Neural cell (in vitro differentiated cells): Measurements from ENCODE around the gene MXRA8.
A peak's percentile ranks its signal among the peaks of the same experiment; 100 is the strongest.

ENCODE experiments used
- CTCF ChIP-seq: fragments of 450-650 bp; IDR thresholded peaks from 2 replicates; pipeline ENCODE4 v1.5.1; 2014; ENCODE audit warnings: antibody characterized with exemption, mild to moderate bottlenecking, moderate library complexity; ENCODE audit not compliant: poor library complexity, severe bottlenecking
- EP300 ChIP-seq: fragments of 450-650 bp; conservative IDR thresholded peaks from 2 replicates; pipeline ENCODE4 v1.6.1; 2014; ENCODE audit warnings: antibody characterized with exemption, mild to moderate bottlenecking, moderate library complexity; ENCODE audit not compliant: poor library complexity, severe bottlenecking
- EZH2 ChIP-seq: fragments of 200-600, 300-800 bp; shearing (Covaris generic), sonication (generic); IDR thresholded peaks from 2 replicates; pipeline ENCODE4 v1.6.1; 2014; ENCODE audit warnings: antibody characterized with exemption, low read length, borderline replicate concordance, mild to moderate bottlenecking; ENCODE audit not compliant: insufficient read depth, poor library complexity, severe bottlenecking
- MXI1 ChIP-seq: fragments of 450-650 bp; conservative IDR thresholded peaks from 2 replicates; pipeline ENCODE4 v1.6.1; 2014; ENCODE audit warnings: antibody characterized with exemption, mild to moderate bottlenecking; ENCODE audit not compliant: poor library complexity, severe bottlenecking
- POLR2AphosphoS5 ChIP-seq: IDR thresholded peaks from 2 replicates; pipeline ENCODE4 v1.6.1; 2012
- RAD21 ChIP-seq: fragments of 450-650 bp; conservative IDR thresholded peaks from 2 replicates; pipeline ENCODE4 v1.6.1; 2014; ENCODE audit warnings: antibody characterized with exemption, mild to moderate bottlenecking, moderate library complexity
- REST ChIP-seq: IDR thresholded peaks from 2 replicates; pipeline ENCODE4 v1.6.1; 2012; ENCODE audit warnings: borderline replicate concordance
- TAF1 ChIP-seq: IDR thresholded peaks from 2 replicates; pipeline ENCODE4 v1.6.1; 2012; ENCODE audit warnings: low read depth

DNA sequence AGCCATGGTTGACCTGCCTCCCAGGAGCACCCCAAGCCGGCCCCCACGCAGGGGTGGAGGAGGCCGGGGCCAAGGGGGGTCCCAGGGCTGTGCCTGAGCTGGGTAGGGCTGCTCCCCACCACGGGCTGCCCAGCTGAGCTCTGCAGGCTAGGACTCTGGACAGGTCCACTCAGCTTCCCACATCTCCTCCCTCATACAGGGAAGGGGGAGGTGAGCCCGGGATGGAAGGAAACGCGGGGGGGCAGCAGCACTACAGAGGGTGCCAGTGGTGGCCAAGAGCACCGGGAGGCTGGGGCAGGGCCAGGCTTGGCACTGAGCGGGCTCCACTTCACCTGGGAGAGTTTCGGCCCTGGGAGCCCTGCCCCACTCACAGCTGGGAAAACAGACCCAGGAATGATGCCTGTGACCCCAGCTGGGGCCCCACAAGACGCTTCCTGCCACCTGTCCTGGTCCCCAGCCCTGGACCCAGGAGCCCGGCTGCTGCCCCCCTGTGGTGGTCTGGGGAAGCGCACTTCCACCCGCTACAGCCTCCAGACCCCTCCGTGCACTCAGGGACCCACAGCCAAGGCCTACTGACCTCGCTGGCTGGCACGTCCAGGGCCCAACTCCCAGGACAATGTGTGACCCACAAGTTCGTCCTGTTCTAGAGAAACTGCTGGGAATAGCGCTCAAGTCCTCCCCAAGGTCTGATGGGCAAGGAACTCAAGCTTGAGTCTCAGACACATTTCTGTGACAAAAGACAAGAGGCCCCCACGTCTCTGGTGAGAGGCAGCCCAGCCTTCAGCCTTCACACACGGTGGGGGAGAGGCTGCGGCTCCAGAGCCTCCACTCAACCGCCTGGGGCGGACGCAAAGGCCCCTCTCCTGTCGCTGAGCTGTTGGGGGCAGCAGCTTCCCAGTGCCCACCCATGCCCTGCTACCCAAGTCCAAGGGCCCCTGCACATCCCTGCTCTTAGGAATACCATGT lies 13.7 kb upstream of the MXRA8 start:
- TF ChIP-seq POLR2AphosphoS5 = no peak
- peak; percentile 79 for TF ChIP-seq CTCF
- TF ChIP-seq RAD21 = peak; percentile 59
- TF ChIP-seq EP300 = no peak
- no peak for TF ChIP-seq EZH2
- no peak for TF ChIP-seq MXI1
- TF ChIP-seq REST = no peak
- no peak for TF ChIP-seq TAF1
